PC-3 (cell line): ENCODE data around the gene ZBTB22.

Experiments used
- CTCF ChIP-seq: fragments of 300-600 bp; sonication (generic); conservative IDR thresholded peaks from 2 replicates; pipeline ENCODE4 v1.5.1; 2017; ENCODE audit warnings: antibody characterized with exemption, low read depth, mild to moderate bottlenecking, low read length
- EZH2 ChIP-seq: fragments of 300-600 bp; sonication (generic); IDR thresholded peaks from one replicate; pipeline ENCODE4 v1.6.1; 2017; ENCODE audit warnings: antibody characterized with exemption, mild to moderate bottlenecking, low read length; ENCODE audit not compliant: unreplicated experiment

- TF ChIP-seq CTCF (no peak), EZH2 (no peak)
Observed at GRCh38 chr6:33297956-33298772, 19.4 kb downstream of the ZBTB22 start.
